K562 (cell line): ENCODE results near the gene BNIPL. TPM values are rescaled to one million over a fixed set of nuclear protein-coding genes. Genes with fewer than 3 reads are reported as not detected.

Experiments used
- ATF1 ChIP-seq, 2 experiments: fragments of 450-650 bp in 1 of 2; IDR thresholded peaks; 2 replicates each; pipeline ENCODE4 v1.6.1; 2016; ENCODE audit warnings: missing compliant biosample characterization in 1 of 2, missing genetic modification characterization in 1 of 2
- BCLAF1 ChIP-seq, 2 experiments: fragments of 450-650 bp in 1 of 2; IDR thresholded peaks; 2 replicates each; pipeline ENCODE4 v1.6.1; 2011 to 2017; ENCODE audit warnings: low read depth in 2 of 2, antibody characterized with exemption in 1 of 2, borderline replicate concordance in 1 of 2, low read length in 1 of 2, mild to moderate bottlenecking in 1 of 2, mixed read lengths in 1 of 2; ENCODE audit not compliant: control insufficient read depth in 1 of 2
- CBFA2T2 ChIP-seq: fragments of 450-650 bp; conservative IDR thresholded peaks from 2 replicates; pipeline ENCODE4 v1.6.1; 2017; ENCODE audit warnings: mild to moderate bottlenecking
- CCAR2 ChIP-seq: fragments of 200-400 bp; formaldehyde crosslinking; IDR thresholded peaks from 2 replicates; pipeline ENCODE4 v1.6.1; 2017; ENCODE audit warnings: mild to moderate bottlenecking, low read depth, low read length
- CEBPB ChIP-seq: fragments of 450-650 bp; IDR thresholded peaks from 2 replicates; pipeline ENCODE4 v1.6.1; 2016; ENCODE audit warnings: missing genetic modification characterization, missing compliant biosample characterization
- CTBP1 ChIP-seq: fragments of 450-650 bp; IDR thresholded peaks from 2 replicates; pipeline ENCODE4 v1.6.1; 2016; ENCODE audit warnings: borderline replicate concordance
- DACH1 ChIP-seq: fragments of 450-650 bp; IDR thresholded peaks from 2 replicates; pipeline ENCODE4 v1.6.1; 2018; ENCODE audit not compliant: partially characterized antibody
- ETV5 ChIP-seq: sonication (generic); formaldehyde crosslinking; IDR thresholded peaks from 2 replicates; pipeline ENCODE4 v1.4.0; 2020; ENCODE audit warnings: low read depth, mild to moderate bottlenecking, missing genetic modification reagents
- FOXP4 ChIP-seq: sonication (generic); formaldehyde crosslinking; IDR thresholded peaks from 2 replicates; pipeline ENCODE4 v1.8.0; 2022; ENCODE audit warnings: mild to moderate bottlenecking, missing genetic modification reagents, borderline replicate concordance
- HDAC6 ChIP-seq: IDR thresholded peaks from 2 replicates; pipeline ENCODE4 v1.6.1; 2012; ENCODE audit warnings: low read depth, mild to moderate bottlenecking, control low read depth, inconsistent platforms, low read length, moderate library complexity
- KAT2B ChIP-seq: IDR thresholded peaks from one replicate; pipeline ENCODE4 v1.6.1; 2012; ENCODE audit warnings: low read depth, mild to moderate bottlenecking, control low read depth, inconsistent platforms, low read length, moderate library complexity
- MED1 ChIP-seq: sonication (generic); formaldehyde crosslinking; IDR thresholded peaks from 2 replicates; pipeline ENCODE4 v1.8.1; 2023; ENCODE audit warnings: missing genetic modification reagents, borderline replicate concordance
- MTA1 ChIP-seq: fragments of 450-650 bp; IDR thresholded peaks from 2 replicates; pipeline ENCODE4 v1.6.1; 2017; ENCODE audit warnings: borderline replicate concordance
- NFYB ChIP-seq: IDR thresholded peaks from 2 replicates; pipeline ENCODE4 v1.6.1; 2011; ENCODE audit warnings: mild to moderate bottlenecking, moderate library complexity; ENCODE audit not compliant: insufficient read length; ENCODE audit errors: extremely low read depth
- PPARD ChIP-seq: fragments of 250-450 bp; sonication (Bioruptor Pico); IDR thresholded peaks from 2 replicates; pipeline ENCODE4 v1.8.0; 2022; ENCODE audit warnings: inconsistent platforms, mild to moderate bottlenecking, moderate library complexity
- RHOXF2B ChIP-seq: fragments of 250-450 bp; sonication (Bioruptor Pico); conservative IDR thresholded peaks from 2 replicates; pipeline ENCODE4 v1.5.1; 2021
- SRSF9 ChIP-seq: fragments of 200-400 bp; formaldehyde crosslinking; IDR thresholded peaks from 2 replicates; pipeline ENCODE4 v1.6.1; 2017; ENCODE audit warnings: low read depth, low read length, borderline replicate concordance
- TEAD4 ChIP-seq, 2 experiments: sonication (generic) in 1 of 2; formaldehyde crosslinking in 1 of 2; IDR thresholded peaks; 2 replicates each; pipeline versions ENCODE4 v1.6.1 to v1.8.0; 2012 to 2022; ENCODE audit warnings: borderline replicate concordance in 1 of 2, inconsistent platforms in 1 of 2, low read length in 1 of 2, mild to moderate bottlenecking in 1 of 2, missing genetic modification reagents in 1 of 2
- ZC3H11A ChIP-seq: IDR thresholded peaks from 2 replicates; pipeline ENCODE4 v1.6.1; 2012; ENCODE audit warnings: low read depth, low read length, improper control_type of control experiment
- ZFP30 ChIP-seq: fragments of 250-450 bp; sonication (Bioruptor Pico); IDR thresholded peaks from 2 replicates; pipeline ENCODE4 v1.8.0; 2022; ENCODE audit warnings: moderate library complexity, mild to moderate bottlenecking, inconsistent platforms, borderline replicate concordance
- ZNF274 ChIP-seq: IDR thresholded peaks from 2 replicates; pipeline ENCODE4 v1.6.1; 2011; ENCODE audit warnings: low read depth, mild to moderate bottlenecking, low read length, moderate library complexity, borderline replicate concordance
- ZNF764 ChIP-seq: fragments of 250-450 bp; sonication (Bioruptor Pico); IDR thresholded peaks from 2 replicates; pipeline ENCODE4 v1.4.0; 2020; ENCODE audit warnings: low read depth, mild to moderate bottlenecking, moderate library complexity
- ZNF830 ChIP-seq: fragments of 250-450 bp; sonication (Bioruptor Pico); IDR thresholded peaks from 2 replicates; pipeline ENCODE4 v1.5.0; 2021; ENCODE audit warnings: mild to moderate bottlenecking
- polyA plus RNA-seq, 8 experiments: library from polyadenylated mRNA; depleted of rRNA in 4 of 8; stranded (reverse) in 5 of 8; unstranded in 3 of 8; fragments of >200 nt; fragmentation: Nextera tagmentation in 2 of 8; fragmentation: Illumina TruSeq in 1 of 8; extraction: Ambion mirVana in 2 of 8; extraction: Trizol in 1 of 8; gene quantifications; 2 replicates each; pipeline versions ENCODE4 v1.2.1 to v1.2.3, GENCODE V29; 2011 to 2014; ENCODE audit warnings: inconsistent platforms in 1 of 8, missing spikeins in 1 of 8
- total RNA-seq, 7 experiments: library from RNA; depleted of rRNA in 6 of 7; stranded (reverse); fragments of >200 nt in 6 of 7; fragmentation: Illumina TruSeq in 2 of 7; extraction: Trizol in 2 of 7; gene quantifications; 2 replicates each; pipeline versions ENCODE4 v1.2.1 to v1.2.3, GENCODE V29; 2011 to 2021; ENCODE audit warnings: low replicate concordance in 1 of 7

The BNIPL gene
- total and polyA plus RNA-seq, 9 of the 15 experiments (the other 6 are each of a cell fraction or from before 2014, with no cell fraction given), result 0.08 to 1.4 (median 0.68) TPM

- TF ChIP-seq SRSF9 (no peak), CEBPB (no peak), ZFP30 (CRISPR knock-in tag) (no peak), MED1 (CRISPR knock-in tag) (no peak), ZC3H11A (no peak), CTBP1 (no peak; the same call in 1 of the 2 replicates), TEAD4 (IDR thresholded peaks at IDR 0.05; ENCODE audit: low read length) (no peak), TEAD4 (CRISPR knock-in tag; IDR thresholded peaks at IDR 0.05; ENCODE audit: borderline replicate concordance) (no peak), ZNF830 (CRISPR knock-in tag) (no peak), PPARD (no peak), RHOXF2B (CRISPR knock-in tag) (no peak), ZNF764 (CRISPR knock-in tag) (no peak), FOXP4 (CRISPR knock-in tag) (no peak), HDAC6 (no peak), ZNF274 (no peak), MTA1 (no peak), ETV5 (CRISPR knock-in tag) (peak; percentile 48; the same call in 1 of the 2 replicates), DACH1 (no peak), CBFA2T2 (no peak), NFYB (no peak), KAT2B (no peak), BCLAF1 (IDR thresholded peaks at IDR 0.05; ENCODE audit: borderline replicate concordance in 1 of 2, control insufficient read depth in 1 of 2, low read depth in 2 of 2, low read length in 1 of 2) (no peak), CCAR2 (no peak), ATF1 (CRISPR knock-in tag; IDR thresholded peaks at IDR 0.05) (no peak), ATF1 (tag; IDR thresholded peaks at IDR 0.05) (no peak)
These were observed 23.7 kb downstream of the BNIPL start, which contains the start of gene MLLT11 (continued) for GRCh38 chr1:151060007-151060656.
